MCF 10A (cell line): ENCODE results near the gene RBMX2. TPM values are rescaled to one million over a fixed set of nuclear protein-coding genes. Genes with fewer than 3 reads are reported as not detected.

Experiments
- BruUV-seq: library from RNA; stranded (reverse); fragments of 400-500 nt; replicated peaks from 2 replicates; lab custom pipeline; 2021; lab: Mats Ljungman, UMichigan
- CTCF ChIA-PET: fragments of 300-600 bp; sonication (Branson Sonifier 250); formaldehyde crosslinking; extraction: SDS; loops from one replicate; lab custom pipeline; 2021; ENCODE audit warnings: antibody characterized with exemption, inconsistent platforms; lab: Yijun Ruan, JAX
- POLR2A ChIA-PET: fragments of 300-600, 350-650 bp; sonication (Branson Sonifier 250); formaldehyde crosslinking; extraction: SDS; loops from one replicate; lab custom pipeline; 2020; ENCODE audit warnings: antibody characterized with exemption, inconsistent platforms; lab: Yijun Ruan, JAX
- DNase-seq: peaks from one replicate; pipeline ENCODE4 v3.0.0-alpha.2; 2018; ENCODE audit not compliant: unreplicated experiment
- H3K27ac Mint-ChIP-seq: one replicate; pipeline ENCODE4 v1.8.0; 2022; ENCODE audit warnings: mild to moderate bottlenecking, low read depth, mixed read lengths; ENCODE audit not compliant: unreplicated experiment
- H3K27me3 Mint-ChIP-seq: one replicate; pipeline ENCODE4 v1.8.0; 2022; ENCODE audit warnings: mixed read lengths; ENCODE audit not compliant: insufficient read depth, unreplicated experiment
- H3K36me3 Mint-ChIP-seq: one replicate; pipeline ENCODE4 v1.8.0; 2022; ENCODE audit warnings: mild to moderate bottlenecking, moderate library complexity, mixed read lengths; ENCODE audit not compliant: insufficient read depth, unreplicated experiment
- H3K4me1 Mint-ChIP-seq: one replicate; pipeline ENCODE4 v1.8.0; 2022; ENCODE audit warnings: mixed read lengths; ENCODE audit not compliant: insufficient read depth, unreplicated experiment
- H3K4me3 Mint-ChIP-seq: one replicate; pipeline ENCODE4 v1.8.0; 2022; ENCODE audit warnings: mild to moderate bottlenecking, moderate library complexity, mixed read lengths; ENCODE audit not compliant: unreplicated experiment
- H3K9me3 Mint-ChIP-seq: one replicate; pipeline ENCODE4 v1.8.0; 2022; ENCODE audit warnings: mixed read lengths; ENCODE audit not compliant: unreplicated experiment
- CTCF ChIP-seq: fragments of 200-600 bp; IDR thresholded peaks from one replicate; pipeline ENCODE4 v1.8.0; 2022; ENCODE audit warnings: antibody characterized with exemption, mild to moderate bottlenecking; ENCODE audit not compliant: unreplicated experiment
- intact Hi-C: fragments of 100-400 bp; cut with micrococcal nuclease; formaldehyde crosslinking; loops from 2 replicates; pipeline ENCODE4 v1.14.1; 2022
- total RNA-seq: library from RNA; stranded (reverse); gene quantifications from 2 replicates; pipeline ENCODE4 v1.2.3, GENCODE V29; 2022

The RBMX2 gene
- total RNA-seq, 1 experiment from 2014 or later = 31.2 TPM

- TF ChIP-seq CTCF = no peak
- Mint-ChIP-seq H3K36me3 (peaks cover 4% of the 10 kb centered on the region), H3K9me3 (no peaks in the 10 kb centered on the region), H3K4me1 (no peaks in the 10 kb centered on the region), H3K4me3 (peak overlapping the region; percentile 79), H3K27me3 (peaks cover 30% of the 10 kb centered on the region), H3K27ac (peak overlapping the region; percentile 38)
- no peak for DNase-seq
- ChIA-PET POLR2A (no interaction called here), CTCF (interaction anchor here (1.2 to 3.5 kb wide), 3 partner anchors 8 to 514 kb away, joined by 3 to 20 read pairs (median 7); no protein-coding TSS in a partner anchor)
- intact Hi-C loops = no loop called here
- BruUV-seq = TSS peak; percentile 35
Observed at GRCh38 chrX:130402208-130402684, 459 bp downstream of the RBMX2 start.

- intact Hi-C loops = no loop called here
- CTCF ChIA-PET = interaction anchor here (1.2 kb wide), 1 partner anchor 21 kb away, joined by 3 read pairs; no protein-coding TSS in a partner anchor
- H3K9me3 Mint-ChIP-seq = no peaks in the 10 kb centered on the region
- POLR2A ChIA-PET = no interaction called here
- no peak for DNase-seq
- TF ChIP-seq CTCF = no peak
- peaks cover 28% of the 10 kb centered on the region for H3K36me3 Mint-ChIP-seq
- H3K27me3 Mint-ChIP-seq = peaks cover 44% of the 10 kb centered on the region
- H3K4me3 Mint-ChIP-seq = no peak overlapping the region
- no peaks in the 10 kb centered on the region for H3K4me1 Mint-ChIP-seq
- H3K27ac Mint-ChIP-seq = no peak overlapping the region
- no TSS peak for BruUV-seq
Observed at GRCh38 chrX:130413415-130413814, 11.6 kb downstream of the RBMX2 start.

GRCh38 chrX:130414800-130415199, 13.0 kb downstream of the RBMX2 start:
- ChIA-PET POLR2A (no interaction called here), CTCF (no interaction called here)
- Mint-ChIP-seq H3K27ac (no peak overlapping the region), H3K9me3 (no peaks in the 10 kb centered on the region), H3K4me1 (no peaks in the 10 kb centered on the region), H3K27me3 (peaks cover 58% of the 10 kb centered on the region), H3K36me3 (peaks cover 18% of the 10 kb centered on the region), H3K4me3 (no peak overlapping the region)
- intact Hi-C loops = no loop called here
- DNase-seq = no peak
- no peak for TF ChIP-seq CTCF
- no TSS peak for BruUV-seq

- no peak overlapping the region for H3K4me3 Mint-ChIP-seq
- POLR2A ChIA-PET = no interaction called here
- peaks cover 14% of the 10 kb centered on the region for H3K36me3 Mint-ChIP-seq
- no peak for TF ChIP-seq CTCF
- H3K4me1 Mint-ChIP-seq = no peaks in the 10 kb centered on the region
- intact Hi-C loops = no loop called here
- no peak overlapping the region for H3K27ac Mint-ChIP-seq
- BruUV-seq = no TSS peak
- CTCF ChIA-PET = no interaction called here
- no peak for DNase-seq
- peaks cover 62% of the 10 kb centered on the region for H3K27me3 Mint-ChIP-seq
- no peaks in the 10 kb centered on the region for H3K9me3 Mint-ChIP-seq
Observed at GRCh38 chrX:130415201-130415600, 13.4 kb downstream of the RBMX2 start.
